AG09319 (cell line): ENCODE results near the gene PDE7B.

ENCODE experiments used
- DNase-seq: peaks from one replicate; pipeline ENCODE4 v3.0.0-alpha.2; 2010; ENCODE audit warnings: low read depth; ENCODE audit errors: extremely low read depth
- CTCF ChIP-seq: IDR thresholded peaks from 2 replicates; pipeline ENCODE4 v1.5.1; 2011; ENCODE audit warnings: low read depth, mild to moderate bottlenecking, inconsistent platforms, low read length, moderate library complexity

The PDE7B gene

GRCh38 chr6:136060759-136061158 is 209.3 kb downstream of the PDE7B start:
- DNase-seq, result no peak
- TF ChIP-seq CTCF, result no peak

DNA sequence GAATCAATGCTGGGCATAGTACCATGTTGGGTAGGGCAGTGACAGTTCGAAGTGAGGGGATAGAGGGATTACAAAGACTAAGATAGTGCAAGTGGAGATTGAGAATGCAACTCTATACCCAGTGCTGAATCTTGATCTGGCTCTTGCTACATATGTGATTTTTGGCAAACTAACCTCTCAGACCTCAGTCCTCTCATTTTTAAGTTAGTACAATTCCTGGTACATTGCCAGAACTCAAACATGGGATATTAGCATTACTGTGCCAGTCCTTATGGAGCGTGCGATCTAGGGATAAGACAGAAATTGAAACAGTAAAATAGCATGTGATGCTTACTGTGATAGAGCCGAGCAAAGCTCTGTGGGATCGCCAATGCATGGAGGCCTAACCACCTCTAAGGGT is 210.2 kb downstream of the PDE7B start:
- no peak for TF ChIP-seq CTCF
- DNase-seq, result no peak

GRCh38 chr6:136063096-136063495 is 211.6 kb downstream of the PDE7B start:
- no peak for TF ChIP-seq CTCF
- peak; percentile 44 for DNase-seq

GRCh38 chr6:136066005-136066404 is 214.5 kb downstream of the PDE7B start:
- no peak for TF ChIP-seq CTCF
- DNase-seq, result no peak

DNA sequence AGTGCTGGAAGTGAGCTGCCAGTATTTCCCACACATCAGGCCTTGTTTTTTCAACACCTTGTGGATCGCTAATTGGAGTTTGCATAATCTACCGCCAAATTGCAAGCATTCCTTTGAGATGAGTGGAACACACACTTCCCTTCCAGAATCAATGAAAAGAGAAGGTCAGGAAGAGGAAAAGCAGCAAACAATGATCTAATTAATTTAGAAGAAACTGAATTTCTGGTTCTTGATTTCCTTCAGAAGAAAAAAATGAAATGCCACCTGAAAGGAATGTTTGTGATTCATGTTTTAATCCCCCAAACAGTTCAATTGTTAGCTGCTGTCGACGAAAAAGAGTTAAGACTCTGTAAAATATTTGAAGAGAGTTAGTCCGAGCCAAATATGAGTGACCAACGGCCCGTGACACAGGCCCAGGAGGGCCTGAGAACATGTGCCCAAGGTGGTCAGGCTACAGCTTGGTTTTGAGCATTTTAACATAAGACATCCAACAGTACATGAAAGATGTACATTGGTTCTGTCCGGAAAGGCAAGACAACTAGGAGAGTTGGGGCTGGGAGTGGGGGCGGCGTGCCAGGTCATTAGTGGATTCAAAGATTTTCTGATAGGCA is 216.3 kb downstream of the PDE7B start:
- no peak for DNase-seq
- TF ChIP-seq CTCF, result no peak

DNA sequence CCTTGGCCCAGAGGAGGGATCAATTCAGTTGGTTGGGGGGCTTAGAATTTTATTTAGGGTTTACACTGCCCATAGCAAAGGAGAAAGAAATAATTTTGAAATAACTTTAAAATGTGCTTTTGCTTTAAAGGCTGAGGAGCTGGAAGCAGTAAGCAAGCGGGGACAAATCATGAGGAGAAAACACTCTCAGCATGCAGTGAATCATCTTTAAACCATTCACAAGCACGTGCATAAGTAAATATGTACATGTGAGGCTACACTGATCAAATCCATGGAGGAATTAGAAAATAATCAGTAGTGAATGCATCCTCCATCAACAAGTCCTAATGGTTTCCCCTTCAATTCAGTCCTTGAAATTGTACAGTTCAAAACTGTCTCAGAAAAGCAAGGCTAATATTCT is 217.6 kb downstream of the PDE7B start:
- TF ChIP-seq CTCF, result no peak
- DNase-seq, result peak; percentile 40

- no peak for DNase-seq
Measured at GRCh38 chr6:136070815-136071214, 219.3 kb downstream of the PDE7B start.

More at GRCh38 chr6:136070815-136071214, 219.3 kb downstream of the PDE7B start:
- no peak for TF ChIP-seq CTCF
